ENCODE results near the gene LRRN3. TPM values are rescaled to one million over a fixed set of nuclear protein-coding genes. Genes with fewer than 3 reads are reported as not detected.

Gene LRRN3
- total RNA-seq (2014; rRNA removed; shearing (Covaris generic); ENCODE audit: low replicate concordance) = not detected in 2 replicates

- H3K4me3 ChIP-seq = no peak within 1 kb of the TSS
- no peak for DNase-seq
- H3K27me3 ChIP-seq = no peaks in the 10 kb centered on the region
- H3K9me3 ChIP-seq = no peaks in the 10 kb centered on the region
- H3K36me3 ChIP-seq = no peaks in the 10 kb centered on the region
These were observed at the start of gene LRRN3 for GRCh38 chr7:111090846-111091245. TSS of gene LRRN3 (plus strand) at chr7:111091127. CDS start at chr7:111122773, 31,646 bp downstream.

GRCh38 chr7:111041577-111041976 is 49.4 kb upstream of the LRRN3 start:
- H3K27me3 ChIP-seq = no peaks in the 10 kb centered on the region
- DNase-seq = no peak
- H3K9me3 ChIP-seq = no peaks in the 10 kb centered on the region
- H3K36me3 ChIP-seq = no peaks in the 10 kb centered on the region
- H3K4me3 ChIP-seq = no peak overlapping the region

- Histone ChIP-seq H3K9me3 (no peaks in the 10 kb centered on the region), H3K27me3 (no peaks in the 10 kb centered on the region), H3K36me3 (no peaks in the 10 kb centered on the region), H3K4me3 (no peak overlapping the region)
- no peak for DNase-seq
These were observed 48.1 kb upstream of the LRRN3 start for GRCh38 chr7:111042842-111043241.

GRCh38 chr7:111043561-111043960 is 47.4 kb upstream of the LRRN3 start:
- Histone ChIP-seq H3K36me3 (no peaks in the 10 kb centered on the region), H3K4me3 (no peak overlapping the region), H3K27me3 (no peaks in the 10 kb centered on the region), H3K9me3 (no peaks in the 10 kb centered on the region)
- no peak for DNase-seq

GRCh38 chr7:111045449-111045848 is 45.5 kb upstream of the LRRN3 start:
- DNase-seq = peak; percentile 2
- H3K36me3 ChIP-seq = no peaks in the 10 kb centered on the region
- no peak overlapping the region for H3K4me3 ChIP-seq
- no peaks in the 10 kb centered on the region for H3K27me3 ChIP-seq
- no peaks in the 10 kb centered on the region for H3K9me3 ChIP-seq

- DNase-seq = no peak
- H3K4me3 ChIP-seq = no peak overlapping the region
- no peaks in the 10 kb centered on the region for H3K27me3 ChIP-seq
- H3K9me3 ChIP-seq = no peaks in the 10 kb centered on the region
- no peaks in the 10 kb centered on the region for H3K36me3 ChIP-seq
These were observed 43.3 kb upstream of the LRRN3 start for GRCh38 chr7:111047595-111047994.

- no peaks in the 10 kb centered on the region for H3K36me3 ChIP-seq
- no peak for DNase-seq
- no peaks in the 10 kb centered on the region for H3K9me3 ChIP-seq
- no peaks in the 10 kb centered on the region for H3K27me3 ChIP-seq
- H3K4me3 ChIP-seq = no peak overlapping the region
These were observed 40.8 kb upstream of the LRRN3 start for GRCh38 chr7:111049971-111050680.

- H3K27me3 ChIP-seq = no peaks in the 10 kb centered on the region
- H3K4me3 ChIP-seq = no peak overlapping the region
- DNase-seq = no peak
- no peaks in the 10 kb centered on the region for H3K9me3 ChIP-seq
- H3K36me3 ChIP-seq = no peaks in the 10 kb centered on the region
These were observed 40.0 kb upstream of the LRRN3 start for GRCh38 chr7:111050875-111051416.

GRCh38 chr7:111051832-111052231 is 39.1 kb upstream of the LRRN3 start:
- no peak for DNase-seq
- Histone ChIP-seq H3K9me3 (no peaks in the 10 kb centered on the region), H3K4me3 (no peak overlapping the region), H3K36me3 (no peaks in the 10 kb centered on the region), H3K27me3 (no peaks in the 10 kb centered on the region)

- Histone ChIP-seq H3K27me3 (no peaks in the 10 kb centered on the region), H3K9me3 (no peaks in the 10 kb centered on the region), H3K4me3 (no peak overlapping the region), H3K36me3 (no peaks in the 10 kb centered on the region)
- no peak for DNase-seq
These were observed 37.9 kb upstream of the LRRN3 start for GRCh38 chr7:111053035-111053434.

GRCh38 chr7:111056371-111056770 is 34.6 kb upstream of the LRRN3 start:
- Histone ChIP-seq H3K4me3 (no peak overlapping the region), H3K9me3 (no peaks in the 10 kb centered on the region), H3K27me3 (no peaks in the 10 kb centered on the region), H3K36me3 (no peaks in the 10 kb centered on the region)
- DNase-seq = no peak

GRCh38 chr7:111057066-111057465 is 33.9 kb upstream of the LRRN3 start:
- DNase-seq = no peak
- H3K27me3 ChIP-seq = no peaks in the 10 kb centered on the region

GRCh38 chr7:111059833-111060232 is 31.1 kb upstream of the LRRN3 start:
- Histone ChIP-seq H3K36me3 (no peaks in the 10 kb centered on the region), H3K27me3 (no peaks in the 10 kb centered on the region), H3K9me3 (no peaks in the 10 kb centered on the region), H3K4me3 (no peak overlapping the region)
- DNase-seq = no peak

More at GRCh38 chr7:111057066-111057465, 33.9 kb upstream of the LRRN3 start:
- H3K9me3 ChIP-seq = no peaks in the 10 kb centered on the region
- H3K36me3 ChIP-seq = no peaks in the 10 kb centered on the region
- H3K4me3 ChIP-seq = no peak overlapping the region

GRCh38 chr7:111063166-111063565 is 27.8 kb upstream of the LRRN3 start:
- Histone ChIP-seq H3K36me3 (no peaks in the 10 kb centered on the region), H3K4me3 (no peak overlapping the region), H3K27me3 (no peaks in the 10 kb centered on the region), H3K9me3 (no peaks in the 10 kb centered on the region)
- no peak for DNase-seq

GRCh38 chr7:111067251-111067650 is 23.7 kb upstream of the LRRN3 start:
- no peak overlapping the region for H3K4me3 ChIP-seq
- no peak for DNase-seq
- H3K9me3 ChIP-seq = no peaks in the 10 kb centered on the region
- no peaks in the 10 kb centered on the region for H3K36me3 ChIP-seq
- no peaks in the 10 kb centered on the region for H3K27me3 ChIP-seq

GRCh38 chr7:111067682-111068081 is 23.2 kb upstream of the LRRN3 start:
- Histone ChIP-seq H3K36me3 (no peaks in the 10 kb centered on the region), H3K4me3 (no peak overlapping the region), H3K27me3 (no peaks in the 10 kb centered on the region), H3K9me3 (no peaks in the 10 kb centered on the region)
- no peak for DNase-seq

- Histone ChIP-seq H3K4me3 (no peak overlapping the region), H3K36me3 (no peaks in the 10 kb centered on the region), H3K27me3 (no peaks in the 10 kb centered on the region), H3K9me3 (no peaks in the 10 kb centered on the region)
- DNase-seq = no peak
These were observed 22.3 kb upstream of the LRRN3 start for GRCh38 chr7:111068618-111069017.

GRCh38 chr7:111071556-111071955 is 19.4 kb upstream of the LRRN3 start:
- no peak overlapping the region for H3K4me3 ChIP-seq
- no peaks in the 10 kb centered on the region for H3K36me3 ChIP-seq
- no peaks in the 10 kb centered on the region for H3K27me3 ChIP-seq
- DNase-seq = no peak
- no peaks in the 10 kb centered on the region for H3K9me3 ChIP-seq

Data from MG63 (cell line).